Skin epidermis (tissue), 12 donors: ENCODE measurements around the gene YIF1B.

Experiments
- H3K27ac ChIP-seq, 21 experiments: fragments of 200-600 bp; sonication (generic) in 11 of 21; one replicate each; pipeline ENCODE4 v1.5.0; 2020; ENCODE audit warnings: mild to moderate bottlenecking in 3 of 21, inconsistent platforms in 2 of 21, moderate library complexity in 2 of 21
- H3K4me3 ChIP-seq, 7 experiments: fragments of 200-600 bp; sonication (generic) in 2 of 7; one replicate each; pipeline ENCODE4 v1.5.0; 2020; ENCODE audit warnings: inconsistent platforms in 2 of 7, mild to moderate bottlenecking in 2 of 7, moderate library complexity in 1 of 7

YIF1B gene

GRCh38 chr19:38308006-38308766, 7.6 kb downstream of the YIF1B start:
- no peak overlapping the region for H3K27ac ChIP-seq
- no peak overlapping the region for H3K4me3 ChIP-seq

- no peak overlapping the region for H3K4me3 ChIP-seq
- no peak overlapping the region for H3K27ac ChIP-seq
These were observed 8.2 kb downstream of the YIF1B start for GRCh38 chr19:38307597-38307996.

- Histone ChIP-seq H3K4me3 (no peak overlapping the region), H3K27ac (no peak overlapping the region)
These were observed 8.7 kb downstream of the YIF1B start for GRCh38 chr19:38307076-38307475.

- Histone ChIP-seq H3K27ac (no peak overlapping the region), H3K4me3 (no peak overlapping the region)
These were observed 9.5 kb downstream of the YIF1B start for GRCh38 chr19:38306236-38306635.

- H3K27ac ChIP-seq = peak overlapping the region; percentile 22 to 92 (median 79)
- H3K4me3 ChIP-seq = peak overlapping the region; percentile 4 to 33 (median 28)
These were observed 10.8 kb downstream of the YIF1B start for GRCh38 chr19:38304866-38305429.

- Histone ChIP-seq H3K27ac (peak overlapping the region; percentile 22 to 92 (median 79)), H3K4me3 (peak overlapping the region; percentile 4 to 33 (median 28))
These were observed 11.3 kb downstream of the YIF1B start for GRCh38 chr19:38304352-38304865.

- peak within 1 kb of the TSS; percentile 22 to 92 (median 79) for H3K27ac ChIP-seq
- H3K4me3 ChIP-seq = peak within 1 kb of the TSS; percentile 4 to 33 (median 28)
These were observed 12.0 kb downstream of the YIF1B start, which contains the start of gene C19orf33 for GRCh38 chr19:38303517-38304351. Gene C19orf33, plus strand, starts transcription at chr19:38304251. Its CDS starts 11 bp downstream, at chr19:38304262.

GRCh38 chr19:38298821-38299680, 16.7 kb downstream of the YIF1B start:
- Histone ChIP-seq H3K27ac (peak overlapping the region in 5 of 21 experiments; percentile 14 to 40 (median 26)), H3K4me3 (no peak overlapping the region)

GRCh38 chr19:38294090-38294489, 21.7 kb downstream of the YIF1B start:
- H3K4me3 ChIP-seq = no peak overlapping the region
- peak overlapping the region in 3 of 21 experiments; percentile 6 to 62 (median 32) for H3K27ac ChIP-seq

GRCh38 chr19:38293281-38293680, 22.5 kb downstream of the YIF1B start:
- H3K4me3 ChIP-seq = no peak overlapping the region
- peak overlapping the region in 2 of 21 experiments; percentile 9 to 19 for H3K27ac ChIP-seq

GRCh38 chr19:38291855-38292254, 23.9 kb downstream of the YIF1B start:
- H3K4me3 ChIP-seq = no peak overlapping the region
- peak overlapping the region in 16 of 21 experiments; percentile 18 to 82 (median 70) for H3K27ac ChIP-seq

GRCh38 chr19:38290631-38291147, 25.1 kb downstream of the YIF1B start:
- no peak overlapping the region for H3K4me3 ChIP-seq
- H3K27ac ChIP-seq = peak overlapping the region in 19 of 21 experiments; percentile 29 to 82 (median 71)

- Histone ChIP-seq H3K27ac (peak overlapping the region in 19 of 21 experiments; percentile 29 to 82 (median 71)), H3K4me3 (no peak overlapping the region)
These were observed 25.8 kb downstream of the YIF1B start for GRCh38 chr19:38289955-38290354.

GRCh38 chr19:38288123-38288855, 27.5 kb downstream of the YIF1B start:
- H3K27ac ChIP-seq = peak overlapping the region in 5 of 21 experiments; percentile 17 to 58 (median 39)
- H3K4me3 ChIP-seq = no peak overlapping the region

- peak overlapping the region in 3 of 21 experiments; percentile 29 to 58 (median 39) for H3K27ac ChIP-seq
These were observed 28.1 kb downstream of the YIF1B start for GRCh38 chr19:38287604-38288003.

GRCh38 chr19:38285567-38285966, 30.2 kb downstream of the YIF1B start:
- H3K27ac ChIP-seq = no peak overlapping the region
- H3K4me3 ChIP-seq = no peak overlapping the region

More at GRCh38 chr19:38287604-38288003, 28.1 kb downstream of the YIF1B start:
- H3K4me3 ChIP-seq = no peak overlapping the region

- H3K27ac ChIP-seq = peak overlapping the region in 10 of 21 experiments; percentile 1 to 62 (median 53)
- H3K4me3 ChIP-seq = no peak overlapping the region
These were observed 31.3 kb downstream of the YIF1B start for GRCh38 chr19:38284422-38284821.

GRCh38 chr19:38283271-38283670, 32.5 kb downstream of the YIF1B start:
- H3K27ac ChIP-seq = peak overlapping the region in 5 of 21 experiments; percentile 0 to 34 (median 27)
- H3K4me3 ChIP-seq = no peak overlapping the region
